ENCODE results near the gene OR51S1. TPM values are rescaled to one million over a fixed set of nuclear protein-coding genes. Genes with fewer than 3 reads are reported as not detected.
"Not testable (repeated sequence)": the region's sequence is repeated elsewhere in the genome, so short reads cannot be mapped to it uniquely, and the experiment has no call there.

The OR51S1 gene
- total RNA-seq, 2 experiments from 2014 or later = not detected

GRCh38 chr11:4854286-4854685 is 5.3 kb upstream of the OR51S1 start:
- H3K4me3 Mint-ChIP-seq; H3K4me1 Mint-ChIP-seq (ENCODE audit: low read depth); H3K27ac Mint-ChIP-seq; H3K9me3 Mint-ChIP-seq (ENCODE audit: insufficient read depth); H3K36me3 Mint-ChIP-seq (ENCODE audit: low read depth); DNase-seq; H3K27me3 Mint-ChIP-seq (ENCODE audit: low read depth); ATAC-seq; CTCF ChIA-PET; POLR2A ChIA-PET: not testable (repeated sequence)

GRCh38 chr11:4851033-4851432 is 2.0 kb upstream of the OR51S1 start:
- ATAC-seq (no peak), DNase-seq (no peak)
- H3K9me3 Mint-ChIP-seq (ENCODE audit: insufficient read depth) = no peaks in the 10 kb centered on the region
- H3K27me3 Mint-ChIP-seq (ENCODE audit: low read depth) = no peaks in the 10 kb centered on the region
- ChIA-PET CTCF (no interaction called here), POLR2A (no interaction called here)
- H3K27ac Mint-ChIP-seq = no peak overlapping the region
- no peaks in the 10 kb centered on the region for H3K4me1 Mint-ChIP-seq (ENCODE audit: low read depth)
- H3K36me3 Mint-ChIP-seq (ENCODE audit: low read depth) = no peaks in the 10 kb centered on the region
- H3K4me3 Mint-ChIP-seq = no peak overlapping the region

GRCh38 chr11:4839851-4840549 is 9.0 kb downstream of the OR51S1 start:
- H3K27me3 Mint-ChIP-seq (ENCODE audit: low read depth) = no peaks in the 10 kb centered on the region
- no peaks in the 10 kb centered on the region for H3K9me3 Mint-ChIP-seq (ENCODE audit: insufficient read depth)
- DNase-seq (no peak), ATAC-seq (no peak)
- H3K4me3 Mint-ChIP-seq = no peak overlapping the region
- ChIA-PET POLR2A (no interaction called here), CTCF (no interaction called here)
- H3K36me3 Mint-ChIP-seq (ENCODE audit: low read depth) = no peaks in the 10 kb centered on the region
- no peaks in the 10 kb centered on the region for H3K4me1 Mint-ChIP-seq (ENCODE audit: low read depth)
- no peak overlapping the region for H3K27ac Mint-ChIP-seq

- no peak for ATAC-seq
- Mint-ChIP-seq H3K9me3 (ENCODE audit: insufficient read depth) (no peaks in the 10 kb centered on the region), H3K4me3 (no peak overlapping the region), H3K36me3 (ENCODE audit: low read depth) (no peaks in the 10 kb centered on the region), H3K27me3 (ENCODE audit: low read depth) (no peaks in the 10 kb centered on the region), H3K27ac (no peak overlapping the region), H3K4me1 (ENCODE audit: low read depth) (no peaks in the 10 kb centered on the region)
- DNase-seq = no peak
- CTCF ChIA-PET = no interaction called here
- POLR2A ChIA-PET = no interaction called here
Measured at GRCh38 chr11:4830909-4831308, 18.1 kb downstream of the OR51S1 start.

- H3K4me3 Mint-ChIP-seq = no peak overlapping the region
- H3K27ac Mint-ChIP-seq = no peak overlapping the region
- H3K36me3 Mint-ChIP-seq (ENCODE audit: low read depth) = no peaks in the 10 kb centered on the region
- no peaks in the 10 kb centered on the region for H3K9me3 Mint-ChIP-seq (ENCODE audit: insufficient read depth)
- POLR2A ChIA-PET = no interaction called here
- ATAC-seq = no peak
- H3K4me1 Mint-ChIP-seq (ENCODE audit: low read depth) = no peaks in the 10 kb centered on the region
- CTCF ChIA-PET = no interaction called here
- peaks cover 2% of the 10 kb centered on the region for H3K27me3 Mint-ChIP-seq (ENCODE audit: low read depth)
- DNase-seq = no peak
Measured at GRCh38 chr11:4830346-4830745, 18.7 kb downstream of the OR51S1 start.

GRCh38 chr11:4826425-4826824 is 22.6 kb downstream of the OR51S1 start:
- no peaks in the 10 kb centered on the region for H3K9me3 Mint-ChIP-seq (ENCODE audit: insufficient read depth)
- no peak overlapping the region for H3K27ac Mint-ChIP-seq
- DNase-seq (no peak), ATAC-seq (no peak)
- no peak overlapping the region for H3K4me3 Mint-ChIP-seq
- POLR2A ChIA-PET = no interaction called here
- H3K36me3 Mint-ChIP-seq (ENCODE audit: low read depth) = no peaks in the 10 kb centered on the region
- CTCF ChIA-PET = interaction anchor here (2.3 kb wide), 1 partner anchor 190 kb away, joined by 9 read pairs; the partner anchor contains the start of gene OR51D1
- no peaks in the 10 kb centered on the region for H3K4me1 Mint-ChIP-seq (ENCODE audit: low read depth)
- peaks cover 2% of the 10 kb centered on the region for H3K27me3 Mint-ChIP-seq (ENCODE audit: low read depth)

GRCh38 chr11:4825132-4825531 is 23.9 kb downstream of the OR51S1 start:
- Mint-ChIP-seq H3K4me1 (ENCODE audit: low read depth) (no peaks in the 10 kb centered on the region), H3K27me3 (ENCODE audit: low read depth) (peaks cover 2% of the 10 kb centered on the region), H3K36me3 (ENCODE audit: low read depth) (no peaks in the 10 kb centered on the region), H3K27ac (no peak overlapping the region), H3K9me3 (ENCODE audit: insufficient read depth) (no peaks in the 10 kb centered on the region), H3K4me3 (no peak overlapping the region)
- DNase-seq (no peak), ATAC-seq (no peak)
- ChIA-PET POLR2A (no interaction called here), CTCF (interaction anchor here (2.3 kb wide), 1 partner anchor 188 kb away, joined by 9 read pairs; the partner anchor contains the start of gene OR51D1)

GRCh38 chr11:4821021-4821420 is 28.0 kb downstream of the OR51S1 start, which contains the start of gene OR51F2:
TSS of gene OR51F2 (plus strand) at chr11:4821321. CDS start at chr11:4821422, 101 bp downstream.
- ATAC-seq (no peak), DNase-seq (no peak)
- no peak within 1 kb of the TSS for H3K4me3 Mint-ChIP-seq
- H3K36me3 Mint-ChIP-seq (ENCODE audit: low read depth) = no peaks in the 10 kb centered on the region
- CTCF ChIA-PET = no interaction called here
- H3K9me3 Mint-ChIP-seq (ENCODE audit: insufficient read depth) = no peaks in the 10 kb centered on the region
- POLR2A ChIA-PET = no interaction called here
- H3K27me3 Mint-ChIP-seq (ENCODE audit: low read depth) = peaks cover 2% of the 10 kb centered on the region
- no peaks in the 10 kb centered on the region for H3K4me1 Mint-ChIP-seq (ENCODE audit: low read depth)
- H3K27ac Mint-ChIP-seq = no peak within 1 kb of the TSS

- Mint-ChIP-seq H3K27ac (no peak overlapping the region), H3K27me3 (ENCODE audit: low read depth) (no peaks in the 10 kb centered on the region), H3K4me1 (ENCODE audit: low read depth) (no peaks in the 10 kb centered on the region), H3K4me3 (no peak overlapping the region), H3K9me3 (ENCODE audit: insufficient read depth) (no peaks in the 10 kb centered on the region), H3K36me3 (ENCODE audit: low read depth) (no peaks in the 10 kb centered on the region)
- ChIA-PET CTCF (no interaction called here), POLR2A (interaction anchor here (0.6 kb wide), 1 partner anchor 1244 kb away, joined by 3 read pairs; no protein-coding TSS in a partner anchor)
- ATAC-seq = no peak
- no peak for DNase-seq
Measured at GRCh38 chr11:4809246-4809645, 39.8 kb downstream of the OR51S1 start.

GRCh38 chr11:4808476-4808875 is 40.5 kb downstream of the OR51S1 start:
- H3K9me3 Mint-ChIP-seq (ENCODE audit: insufficient read depth) = no peaks in the 10 kb centered on the region
- no peak overlapping the region for H3K4me3 Mint-ChIP-seq
- no peak for DNase-seq
- H3K27ac Mint-ChIP-seq = no peak overlapping the region
- no peaks in the 10 kb centered on the region for H3K36me3 Mint-ChIP-seq (ENCODE audit: low read depth)
- no peaks in the 10 kb centered on the region for H3K27me3 Mint-ChIP-seq (ENCODE audit: low read depth)
- ChIA-PET POLR2A (no interaction called here), CTCF (no interaction called here)
- ATAC-seq = no peak
- H3K4me1 Mint-ChIP-seq (ENCODE audit: low read depth) = no peaks in the 10 kb centered on the region

- CTCF ChIA-PET = no interaction called here
- no peak for ATAC-seq
- H3K36me3 Mint-ChIP-seq (ENCODE audit: low read depth) = no peaks in the 10 kb centered on the region
- no peaks in the 10 kb centered on the region for H3K9me3 Mint-ChIP-seq (ENCODE audit: insufficient read depth)
- H3K4me1 Mint-ChIP-seq (ENCODE audit: low read depth) = no peaks in the 10 kb centered on the region
- POLR2A ChIA-PET = interaction anchor here (1.0 kb wide), 1 partner anchor 14 kb away, joined by 3 read pairs; no protein-coding TSS in a partner anchor
- no peak within 1 kb of the TSS for H3K27ac Mint-ChIP-seq
- no peaks in the 10 kb centered on the region for H3K27me3 Mint-ChIP-seq (ENCODE audit: low read depth)
- no peak for DNase-seq
- no peak within 1 kb of the TSS for H3K4me3 Mint-ChIP-seq
Measured at GRCh38 chr11:4804280-4804679, 44.7 kb downstream of the OR51S1 start, which contains the start of gene OR52R1. TSS of gene OR52R1 (minus strand) at chr11:4804380. CDS start at chr11:4804380, 0 bp downstream.

GRCh38 chr11:4801316-4801715 is 47.7 kb downstream of the OR51S1 start:
- H3K4me1 Mint-ChIP-seq (ENCODE audit: low read depth); H3K27me3 Mint-ChIP-seq (ENCODE audit: low read depth); H3K27ac Mint-ChIP-seq; CTCF ChIA-PET; DNase-seq; ATAC-seq; POLR2A ChIA-PET; H3K4me3 Mint-ChIP-seq; H3K36me3 Mint-ChIP-seq (ENCODE audit: low read depth); H3K9me3 Mint-ChIP-seq (ENCODE audit: insufficient read depth): not testable (repeated sequence)
